ENCODE results near the gene MUS81.

Gene MUS81

GRCh38 chr11:65856689-65857499, 3.3 kb upstream of the MUS81 start:
- H3K36me3 ChIP-seq (ENCODE audit: control insufficient read depth, insufficient read depth, low read length, severe bottlenecking), result peaks cover 45% of the 10 kb centered on the region
- peak; percentile 90 for DNase-seq (ENCODE audit: low read depth)
- peak overlapping the region; percentile 94 for H3K4me3 ChIP-seq (ENCODE audit: low read length)
- no peaks in the 10 kb centered on the region for H3K27me3 ChIP-seq (replicated peaks; ENCODE audit: control insufficient read depth, insufficient read depth, low read length)
- H3K4me1 ChIP-seq (ENCODE audit: control insufficient read depth, insufficient read depth, low read length), result peaks cover 42% of the 10 kb centered on the region
- H3K9ac ChIP-seq (ENCODE audit: low read length), result peak overlapping the region; percentile 96
- H3K9me3 ChIP-seq (ENCODE audit: control insufficient read depth, low read length), result no peaks in the 10 kb centered on the region

GRCh38 chr11:65857500-65857852, 2.8 kb upstream of the MUS81 start:
- peaks cover 45% of the 10 kb centered on the region for H3K4me1 ChIP-seq (ENCODE audit: control insufficient read depth, insufficient read depth, low read length)
- no peak for DNase-seq (ENCODE audit: low read depth)
- peaks cover 45% of the 10 kb centered on the region for H3K36me3 ChIP-seq (ENCODE audit: control insufficient read depth, insufficient read depth, low read length, severe bottlenecking)
- no peaks in the 10 kb centered on the region for H3K9me3 ChIP-seq (ENCODE audit: control insufficient read depth, low read length)
- H3K9ac ChIP-seq (ENCODE audit: low read length), result peak overlapping the region; percentile 96
- H3K27me3 ChIP-seq (replicated peaks; ENCODE audit: control insufficient read depth, insufficient read depth, low read length), result no peaks in the 10 kb centered on the region
- H3K4me3 ChIP-seq (ENCODE audit: low read length), result peak overlapping the region; percentile 94

GRCh38 chr11:65857853-65858680, 2.2 kb upstream of the MUS81 start, which contains the start of gene CFL1:
TSS of gene CFL1 (minus strand) at chr11:65858180. CDS start at chr11:65858099, 81 bp downstream.
- Histone ChIP-seq H3K27me3 (replicated peaks; ENCODE audit: control insufficient read depth, insufficient read depth, low read length) (no peaks in the 10 kb centered on the region), H3K9ac (ENCODE audit: low read length) (peak within 1 kb of the TSS; percentile 99), H3K36me3 (ENCODE audit: control insufficient read depth, insufficient read depth, low read length, severe bottlenecking) (peaks cover 45% of the 10 kb centered on the region)

GRCh38 chr11:65858681-65859087, 1.5 kb upstream of the MUS81 start:
- Histone ChIP-seq H3K27me3 (replicated peaks; ENCODE audit: control insufficient read depth, insufficient read depth, low read length) (no peaks in the 10 kb centered on the region), H3K4me1 (ENCODE audit: control insufficient read depth, insufficient read depth, low read length) (peaks cover 52% of the 10 kb centered on the region), H3K4me3 (ENCODE audit: low read length) (peak overlapping the region; percentile 94), H3K9me3 (ENCODE audit: control insufficient read depth, low read length) (no peaks in the 10 kb centered on the region), H3K9ac (ENCODE audit: low read length) (peak overlapping the region; percentile 99), H3K36me3 (ENCODE audit: control insufficient read depth, insufficient read depth, low read length, severe bottlenecking) (peaks cover 45% of the 10 kb centered on the region)
- no peak for DNase-seq (ENCODE audit: low read depth)

More at GRCh38 chr11:65857853-65858680, 2.2 kb upstream of the MUS81 start, which contains the start of gene CFL1:
- peak within 1 kb of the TSS; percentile 94 for H3K4me3 ChIP-seq (ENCODE audit: low read length)
- DNase-seq (ENCODE audit: low read depth), result peak; percentile 99
- no peaks in the 10 kb centered on the region for H3K9me3 ChIP-seq (ENCODE audit: control insufficient read depth, low read length)
- peaks cover 50% of the 10 kb centered on the region for H3K4me1 ChIP-seq (ENCODE audit: control insufficient read depth, insufficient read depth, low read length)

- Histone ChIP-seq H3K36me3 (ENCODE audit: control insufficient read depth, insufficient read depth, low read length, severe bottlenecking) (peaks cover 45% of the 10 kb centered on the region), H3K27me3 (replicated peaks; ENCODE audit: control insufficient read depth, insufficient read depth, low read length) (no peaks in the 10 kb centered on the region)
- DNase-seq (ENCODE audit: low read depth), result peak; percentile 99
These were observed 980 bp upstream of the MUS81 start for GRCh38 chr11:65859095-65859811.

GRCh38 chr11:65859812-65860277, 388 bp upstream of the MUS81 start:
- no peaks in the 10 kb centered on the region for H3K9me3 ChIP-seq (ENCODE audit: control insufficient read depth, low read length)
- H3K4me1 ChIP-seq (ENCODE audit: control insufficient read depth, insufficient read depth, low read length), result peaks cover 47% of the 10 kb centered on the region
- H3K36me3 ChIP-seq (ENCODE audit: control insufficient read depth, insufficient read depth, low read length, severe bottlenecking), result peaks cover 45% of the 10 kb centered on the region
- DNase-seq (ENCODE audit: low read depth), result peak; percentile 49
- peak overlapping the region; percentile 94 for H3K4me3 ChIP-seq (ENCODE audit: low read length)
- no peaks in the 10 kb centered on the region for H3K27me3 ChIP-seq (replicated peaks; ENCODE audit: control insufficient read depth, insufficient read depth, low read length)
- H3K9ac ChIP-seq (ENCODE audit: low read length), result peak overlapping the region; percentile 99

More at GRCh38 chr11:65859095-65859811, 980 bp upstream of the MUS81 start:
- no peaks in the 10 kb centered on the region for H3K9me3 ChIP-seq (ENCODE audit: control insufficient read depth, low read length)
- H3K4me1 ChIP-seq (ENCODE audit: control insufficient read depth, insufficient read depth, low read length), result peaks cover 50% of the 10 kb centered on the region
- H3K4me3 ChIP-seq (ENCODE audit: low read length), result peak overlapping the region; percentile 94
- peak overlapping the region; percentile 99 for H3K9ac ChIP-seq (ENCODE audit: low read length)

GRCh38 chr11:65861165-65861505, 902 bp downstream of the MUS81 start:
- peak overlapping the region; percentile 99 for H3K9ac ChIP-seq (ENCODE audit: low read length)
- DNase-seq (ENCODE audit: low read depth), result peak; percentile 38
- H3K27me3 ChIP-seq (replicated peaks; ENCODE audit: control insufficient read depth, insufficient read depth, low read length), result no peaks in the 10 kb centered on the region
- H3K4me1 ChIP-seq (ENCODE audit: control insufficient read depth, insufficient read depth, low read length), result peaks cover 38% of the 10 kb centered on the region
- no peaks in the 10 kb centered on the region for H3K9me3 ChIP-seq (ENCODE audit: control insufficient read depth, low read length)
- H3K4me3 ChIP-seq (ENCODE audit: low read length), result peak overlapping the region; percentile 94
- peaks cover 46% of the 10 kb centered on the region for H3K36me3 ChIP-seq (ENCODE audit: control insufficient read depth, insufficient read depth, low read length, severe bottlenecking)

- no peak for DNase-seq (ENCODE audit: low read depth)
- Histone ChIP-seq H3K4me3 (ENCODE audit: low read length) (peak overlapping the region; percentile 94), H3K9ac (ENCODE audit: low read length) (peak overlapping the region; percentile 99), H3K27me3 (replicated peaks; ENCODE audit: control insufficient read depth, insufficient read depth, low read length) (no peaks in the 10 kb centered on the region), H3K36me3 (ENCODE audit: control insufficient read depth, insufficient read depth, low read length, severe bottlenecking) (peaks cover 50% of the 10 kb centered on the region), H3K4me1 (ENCODE audit: control insufficient read depth, insufficient read depth, low read length) (peaks cover 34% of the 10 kb centered on the region), H3K9me3 (ENCODE audit: control insufficient read depth, low read length) (no peaks in the 10 kb centered on the region)
These were observed 1.4 kb downstream of the MUS81 start for GRCh38 chr11:65861533-65862183.

GRCh38 chr11:65862191-65862735, 2.0 kb downstream of the MUS81 start:
- Histone ChIP-seq H3K9me3 (ENCODE audit: control insufficient read depth, low read length) (no peaks in the 10 kb centered on the region), H3K4me1 (ENCODE audit: control insufficient read depth, insufficient read depth, low read length) (peaks cover 34% of the 10 kb centered on the region), H3K4me3 (ENCODE audit: low read length) (no peak overlapping the region), H3K27me3 (replicated peaks; ENCODE audit: control insufficient read depth, insufficient read depth, low read length) (no peaks in the 10 kb centered on the region), H3K36me3 (ENCODE audit: control insufficient read depth, insufficient read depth, low read length, severe bottlenecking) (peaks cover 57% of the 10 kb centered on the region), H3K9ac (ENCODE audit: low read length) (peak overlapping the region; percentile 99)
- no peak for DNase-seq (ENCODE audit: low read depth)

All from adipocyte (in vitro differentiated cells).